GM19328 (cell line): ENCODE data around the gene C1orf116.

Experiments
- ATAC-seq: cut with Tn5 transposase; IDR thresholded peaks from one replicate; pipeline ENCODE4 v1.9.1; 2021; ENCODE audit warnings: mild to moderate bottlenecking, moderate library complexity; ENCODE audit not compliant: unreplicated experiment

Gene C1orf116

GRCh38 chr1:207035877-207036551, 3.5 kb upstream of the C1orf116 start:
- ATAC-seq = no peak

GRCh38 chr1:207034998-207035397, 2.4 kb upstream of the C1orf116 start:
- no peak for ATAC-seq

GRCh38 chr1:207034208-207034607, 1.7 kb upstream of the C1orf116 start:
- ATAC-seq = no peak

GRCh38 chr1:207033302-207033701, 746 bp upstream of the C1orf116 start:
- ATAC-seq = no peak

GRCh38 chr1:207031632-207032264, 808 bp downstream of the C1orf116 start:
- no peak for ATAC-seq

- ATAC-seq = no peak
Observed at GRCh38 chr1:207031016-207031415, 1.5 kb downstream of the C1orf116 start.

GRCh38 chr1:207030522-207031009, 2.0 kb downstream of the C1orf116 start:
- ATAC-seq = no peak

GRCh38 chr1:207029701-207030521, 2.6 kb downstream of the C1orf116 start:
- no peak for ATAC-seq

GRCh38 chr1:207028884-207029650, 3.5 kb downstream of the C1orf116 start:
- no peak for ATAC-seq

GRCh38 chr1:207027921-207028320, 4.6 kb downstream of the C1orf116 start:
- ATAC-seq = no peak

- ATAC-seq = no peak
Observed at GRCh38 chr1:207027206-207027777, 5.3 kb downstream of the C1orf116 start.

- ATAC-seq = no peak
Observed at GRCh38 chr1:207026104-207026534, 6.4 kb downstream of the C1orf116 start.

- no peak for ATAC-seq
Observed at GRCh38 chr1:207025146-207025880, 7.2 kb downstream of the C1orf116 start.

- ATAC-seq = no peak
Observed at GRCh38 chr1:207024202-207025145, 8.1 kb downstream of the C1orf116 start.

- ATAC-seq = no peak
Observed at GRCh38 chr1:207022996-207023679, 9.4 kb downstream of the C1orf116 start.

- ATAC-seq = no peak
Observed at GRCh38 chr1:207021876-207022596, 10.5 kb downstream of the C1orf116 start.

- no peak for ATAC-seq
Observed at GRCh38 chr1:207021139-207021861, 11.3 kb downstream of the C1orf116 start.
